Measurements from ENCODE around the gene NIPAL3. TPM values are rescaled to one million over a fixed set of nuclear protein-coding genes. Genes with fewer than 3 reads are reported as not detected.
"Not testable (repeated sequence)": the region's sequence is repeated elsewhere in the genome, so short reads cannot be mapped to it uniquely, and the experiment has no call there.

NIPAL3 gene
- total RNA-seq, 1 experiment from 2014 or later: 23.0 TPM

- DNase-seq (ENCODE audit: extremely low read depth, low read depth): no peak
These were observed 91.8 kb downstream of the NIPAL3 start for GRCh38 chr1:24507405-24507804.

DNA sequence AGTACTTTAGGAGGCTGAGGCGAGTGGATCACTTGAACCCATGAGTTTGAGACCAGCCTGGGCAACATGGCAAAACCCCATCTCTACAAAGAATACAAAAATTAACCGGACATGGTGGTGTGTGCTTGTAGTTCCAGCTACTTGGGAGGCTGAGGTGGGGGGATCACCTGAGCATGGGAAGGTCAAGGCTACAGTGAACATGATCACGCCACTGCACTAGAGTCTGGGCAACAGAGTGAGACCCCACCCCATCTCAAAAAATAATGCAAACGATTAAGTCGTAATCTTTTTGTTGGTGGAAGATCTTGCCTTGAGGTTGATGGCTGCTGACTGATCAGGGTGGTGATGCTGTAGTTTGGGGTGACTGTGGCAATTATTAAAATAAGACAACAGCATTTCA, 93.3 kb downstream of the NIPAL3 start:
- no peak for DNase-seq (ENCODE audit: extremely low read depth, low read depth)

GRCh38 chr1:24513706-24514105, 98.1 kb downstream of the NIPAL3 start:
- no peak for DNase-seq (ENCODE audit: extremely low read depth, low read depth)

GRCh38 chr1:24514946-24515345, 99.3 kb downstream of the NIPAL3 start:
- DNase-seq (ENCODE audit: extremely low read depth, low read depth): no peak

- peak; percentile 55 for DNase-seq (ENCODE audit: extremely low read depth, low read depth)
These were observed 100.1 kb downstream of the NIPAL3 start for GRCh38 chr1:24515671-24516209.

- DNase-seq (ENCODE audit: extremely low read depth, low read depth): no peak
These were observed 100.9 kb downstream of the NIPAL3 start for GRCh38 chr1:24516506-24516905.

DNA sequence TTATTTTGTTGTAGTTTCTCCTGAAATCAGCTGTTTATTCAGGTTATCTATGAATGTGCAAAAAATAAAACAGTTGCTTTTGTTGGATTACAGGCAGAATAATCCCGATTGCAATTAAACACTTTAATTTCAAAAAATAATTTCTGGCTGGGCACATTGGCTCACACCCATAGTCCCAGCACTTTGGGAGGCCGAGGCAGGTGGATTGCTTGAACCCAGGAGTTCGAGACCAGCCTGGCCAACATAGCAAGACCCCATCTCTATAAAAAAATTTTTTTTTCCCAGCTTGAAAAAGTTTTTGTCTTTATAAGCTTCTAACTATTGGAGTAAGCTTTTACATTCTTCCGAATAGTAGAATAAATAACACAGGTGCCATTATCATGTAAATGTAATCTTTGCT, 102.3 kb downstream of the NIPAL3 start:
- no peak for DNase-seq (ENCODE audit: extremely low read depth, low read depth)

GRCh38 chr1:24520282-24520681, 104.7 kb downstream of the NIPAL3 start:
- DNase-seq (ENCODE audit: extremely low read depth, low read depth): not testable (repeated sequence)

Other genes with a start within 250 kb of the NIPAL3 start
- 2.6 and 3.2 TPM in 2 replicates for gene IFNLR1, start 228.5 kb upstream of the NIPAL3 start, total RNA-seq (2014; rRNA removed; shearing (Covaris generic))
- gene GRHL3, start 96.4 kb upstream of the NIPAL3 start, total RNA-seq (2014; rRNA removed; shearing (Covaris generic)): 3.1 and 3.3 TPM in 2 replicates
- 16.9 and 18.4 TPM in 2 replicates for gene STPG1, start 2.0 kb upstream of the NIPAL3 start, total RNA-seq (2014; rRNA removed; shearing (Covaris generic))
- gene RCAN3, start 87.0 kb downstream of the NIPAL3 start, total RNA-seq (2014; rRNA removed; shearing (Covaris generic)): 34.6 and 36.7 TPM in 2 replicates
- 1.3 and 1.6 TPM in 2 replicates for gene NCMAP, start 140.3 kb downstream of the NIPAL3 start, total RNA-seq (2014; rRNA removed; shearing (Covaris generic))
- 50.4 and 50.9 TPM in 2 replicates for gene SRRM1, start 227.5 kb downstream of the NIPAL3 start, total RNA-seq (2014; rRNA removed; shearing (Covaris generic))

Data from NCI-H460 (cell line).